Breast epithelium (tissue), 3 donors: ENCODE data around the gene FNBP1.

ENCODE experiments used
- CTCF ChIP-seq, 3 donors: fragments of 450-650 bp; IDR thresholded peaks; one replicate each; pipeline ENCODE4 v1.5.1; 2016 to 2017; ENCODE audit warnings: antibody characterized with exemption in 3 of 3, mild to moderate bottlenecking in 3 of 3, moderate library complexity in 3 of 3
- POLR2A ChIP-seq: fragments of 450-650 bp; IDR thresholded peaks from one replicate; pipeline ENCODE4 v1.6.1; 2016; ENCODE audit warnings: antibody characterized with exemption, mild to moderate bottlenecking, moderate library complexity
- POLR2AphosphoS5 ChIP-seq, 3 donors: sonication (generic); formaldehyde crosslinking; IDR thresholded peaks; one replicate each; pipeline ENCODE4 v1.6.1; 2017; ENCODE audit warnings: antibody characterized with exemption in 3 of 3

- TF ChIP-seq CTCF (IDR thresholded peaks at IDR 0.05) = no peak
- no peak for TF ChIP-seq POLR2AphosphoS5 (IDR thresholded peaks at IDR 0.05)
- TF ChIP-seq POLR2A = no peak
Observed at GRCh38 chr9:129946246-129946995, 96.6 kb downstream of the FNBP1 start.
